Caco-2 (cell line): ENCODE data around the gene TBC1D10B. TPM values are rescaled to one million over a fixed set of nuclear protein-coding genes. Genes with fewer than 3 reads are reported as not detected.

Experiments
- BruUV-seq: library from RNA; stranded (reverse); fragments of 400-500 nt; replicated peaks from 2 replicates; lab custom pipeline; 2021; lab: Mats Ljungman, UMichigan
- CTCF ChIA-PET: fragments of 300-600 bp; sonication (Branson Sonifier 250); formaldehyde crosslinking; loops from one replicate; lab custom pipeline; 2022; ENCODE audit warnings: antibody characterized with exemption; lab: Charles Lee
- POLR2A ChIA-PET: fragments of 300-600 bp; sonication (Branson Sonifier 250); formaldehyde crosslinking; loops from one replicate; lab custom pipeline; 2022; ENCODE audit warnings: antibody characterized with exemption; lab: Charles Lee
- DNase-seq, 2 experiments: peaks; one replicate each; pipeline versions ENCODE4 v3.0.0 to v3.0.0-alpha.2; 2020 to 2022
- H3K27me3 ChIP-seq: replicated peaks from 2 replicates; pipeline ENCODE4 v1.6.0; 2011; ENCODE audit warnings: low read length; ENCODE audit not compliant: control insufficient read depth, insufficient read depth
- H3K36me3 ChIP-seq: 2 replicates; pipeline ENCODE4 v1.5.1; 2011; ENCODE audit warnings: low read length; ENCODE audit not compliant: control insufficient read depth, insufficient read depth
- H3K4me1 ChIP-seq: fragments of 250-450 bp; sonication (Bioruptor Pico); 2 replicates; pipeline ENCODE4 v1.5.1; 2020; ENCODE audit warnings: mild to moderate bottlenecking
- H3K4me3 ChIP-seq: 2 replicates; pipeline ENCODE4 v1.5.1; 2011; ENCODE audit warnings: low read depth, mild to moderate bottlenecking, control low read depth, low read length
- H3K9me3 ChIP-seq: fragments of 250-450 bp; sonication (Bioruptor Pico); 2 replicates; pipeline ENCODE4 v1.5.1; 2020; ENCODE audit warnings: mild to moderate bottlenecking, moderate library complexity
- H3K27ac Mint-ChIP-seq: one replicate; pipeline ENCODE4 v1.8.0; 2022; ENCODE audit warnings: mixed read lengths; ENCODE audit not compliant: unreplicated experiment
- H3K27me3 Mint-ChIP-seq: one replicate; pipeline ENCODE4 v1.8.0; 2022; ENCODE audit warnings: mixed read lengths; ENCODE audit not compliant: insufficient read depth, unreplicated experiment
- H3K36me3 Mint-ChIP-seq: one replicate; pipeline ENCODE4 v1.8.0; 2022; ENCODE audit warnings: mild to moderate bottlenecking, mixed read lengths; ENCODE audit not compliant: insufficient read depth, unreplicated experiment
- H3K4me1 Mint-ChIP-seq: one replicate; pipeline ENCODE4 v1.8.0; 2022; ENCODE audit warnings: low read depth, mixed read lengths; ENCODE audit not compliant: unreplicated experiment
- H3K4me3 Mint-ChIP-seq: one replicate; pipeline ENCODE4 v1.8.0; 2022; ENCODE audit warnings: mild to moderate bottlenecking, moderate library complexity, mixed read lengths; ENCODE audit not compliant: unreplicated experiment
- H3K9me3 Mint-ChIP-seq: one replicate; pipeline ENCODE4 v1.8.0; 2022; ENCODE audit warnings: mixed read lengths; ENCODE audit not compliant: unreplicated experiment
- CTCF ChIP-seq, 2 experiments: fragments of 200-600 bp in 1 of 2; IDR thresholded peaks; 1 replicate in 1 of 2; 2 replicates in 1 of 2; pipeline versions ENCODE4 v1.5.1 to v1.8.0; 2011 to 2022; ENCODE audit warnings: antibody characterized with exemption in 1 of 2, control low read depth in 1 of 2, inconsistent platforms in 1 of 2, low read depth in 1 of 2, low read length in 1 of 2, mild to moderate bottlenecking in 1 of 2, moderate library complexity in 1 of 2; ENCODE audit not compliant: insufficient read depth in 1 of 2, severe bottlenecking in 1 of 2, unreplicated experiment in 1 of 2
- intact Hi-C: fragments of 100-400 bp; cut with micrococcal nuclease; formaldehyde crosslinking; loops from one replicate; pipeline ENCODE4 v1.10.0; 2022; ENCODE audit not compliant: unreplicated experiment
- total RNA-seq: library from RNA; stranded (reverse); gene quantifications from 2 replicates; pipeline ENCODE4 v1.2.3, GENCODE V29; 2022

Gene TBC1D10B
- total RNA-seq, 1 experiment from 2014 or later, result 36.9 TPM

GRCh38 chr16:30355144-30355953 lies 14.9 kb downstream of the TBC1D10B start, which contains the start of gene CD2BP2:
Gene CD2BP2 (minus strand): TSS chr16:30355308. CDS start chr16:30354681, 627 bp downstream.
- ChIA-PET POLR2A (interaction anchor here (1.0 to 2.3 kb wide), 3 partner anchors 16 to 52 kb away, joined by 4 to 30 read pairs (median 5); partner anchors contain the start of genes TBC1D10B and ZNF771), CTCF (interaction anchor here (0.6 to 1.8 kb wide), 8 partner anchors 14 to 74 kb away, joined by 3 to 8 read pairs (median 3); partner anchors contain the start of genes DCTPP1 and ZNF48)
- Mint-ChIP-seq H3K4me1 (peaks cover 18% of the 10 kb centered on the region), H3K36me3 (peaks cover 63% of the 10 kb centered on the region), H3K9me3 (no peaks in the 10 kb centered on the region), H3K27me3 (no peaks in the 10 kb centered on the region), H3K27ac (peak within 1 kb of the TSS; percentile 99), H3K4me3 (peak within 1 kb of the TSS; percentile 94)
- DNase-seq, result peak; percentile 93 to 97
- intact Hi-C loops, result loop anchor here (1.0 to 5.0 kb wide), 3 partner anchors 21 to 264 kb away; partner anchors contain the start of genes TBX6 and ZNF771
- BruUV-seq, result TSS peak; percentile 86
- Histone ChIP-seq H3K36me3 (peaks cover 4% of the 10 kb centered on the region), H3K4me3 (peak within 1 kb of the TSS; percentile 97), H3K9me3 (no peaks in the 10 kb centered on the region), H3K4me1 (peaks cover 5% of the 10 kb centered on the region; the same call in 1 of the 2 replicates), H3K27me3 (no peaks in the 10 kb centered on the region)
- TF ChIP-seq CTCF (IDR thresholded peaks at IDR 0.05; ENCODE audit: insufficient read depth in 1 of 2, low read depth in 1 of 2, low read length in 1 of 2, severe bottlenecking in 1 of 2, unreplicated experiment in 1 of 2), result no peak

- TSS peak; percentile 34 for BruUV-seq
Measured at GRCh38 chr16:30354423-30355143, 15.7 kb downstream of the TBC1D10B start.

More at GRCh38 chr16:30354423-30355143, 15.7 kb downstream of the TBC1D10B start:
- CTCF ChIA-PET, result interaction anchor here (0.6 to 1.8 kb wide), 8 partner anchors 13 to 75 kb away, joined by 3 to 8 read pairs (median 3); partner anchors contain the start of genes DCTPP1 and ZNF48
- Mint-ChIP-seq H3K4me3 (peak overlapping the region; percentile 94), H3K27ac (peak overlapping the region; percentile 99), H3K9me3 (no peaks in the 10 kb centered on the region), H3K36me3 (peaks cover 67% of the 10 kb centered on the region), H3K27me3 (no peaks in the 10 kb centered on the region), H3K4me1 (peaks cover 12% of the 10 kb centered on the region)
- no peak for DNase-seq
- Histone ChIP-seq H3K4me3 (peak overlapping the region; percentile 97), H3K4me1 (peaks cover 5% of the 10 kb centered on the region; the same call in 1 of the 2 replicates), H3K9me3 (no peaks in the 10 kb centered on the region), H3K27me3 (no peaks in the 10 kb centered on the region), H3K36me3 (peaks cover 4% of the 10 kb centered on the region)
- intact Hi-C loops, result loop anchor here (1.0 to 5.0 kb wide), 3 partner anchors 20 to 263 kb away; partner anchors contain the start of genes TBX6 and ZNF771
- POLR2A ChIA-PET, result interaction anchor here (0.5 to 2.3 kb wide), 5 partner anchors 17 to 490 kb away, joined by 3 to 30 read pairs (median 4); partner anchors contain the start of genes TBC1D10B, ZNF689 and ZNF771
- no peak for TF ChIP-seq CTCF (IDR thresholded peaks at IDR 0.05; ENCODE audit: insufficient read depth in 1 of 2, low read depth in 1 of 2, low read length in 1 of 2, severe bottlenecking in 1 of 2, unreplicated experiment in 1 of 2)
